Naive B cell (primary cell): ENCODE data around the gene CSPG4. TPM values are rescaled to one million over a fixed set of nuclear protein-coding genes. Genes with fewer than 3 reads are reported as not detected.
A peak's percentile ranks its signal among the peaks of the same experiment; 100 is the strongest.

ENCODE experiments used
- ATAC-seq, 2 donors: fragments of 150-1000 bp; cut with Tn5 transposase; 2 replicates each; pipeline ENCODE4 v1.10.0; 2021; ENCODE audit warnings: low read depth in 2 of 2, mild to moderate bottlenecking in 2 of 2, moderate library complexity in 2 of 2
- DNase-seq: peaks from one replicate; pipeline ENCODE4 v3.0.0; 2022
- H3K27ac Mint-ChIP-seq, 6 donors: one replicate each; pipeline ENCODE4 v1.8.0; 2020 to 2022; ENCODE audit warnings: mild to moderate bottlenecking in 6 of 6, mixed read lengths in 6 of 6, moderate library complexity in 5 of 6, inconsistent platforms in 2 of 6
- H3K27me3 Mint-ChIP-seq, 3 donors: one replicate each; pipeline ENCODE4 v1.8.0; 2021 to 2022; ENCODE audit warnings: mixed read lengths in 3 of 3, mild to moderate bottlenecking in 1 of 3
- H3K36me3 Mint-ChIP-seq, 2 donors: one replicate each; pipeline ENCODE4 v1.8.0; 2020 to 2022; ENCODE audit warnings: mixed read lengths in 2 of 2, inconsistent platforms in 1 of 2, mild to moderate bottlenecking in 1 of 2
- H3K4me1 Mint-ChIP-seq, 3 donors: one replicate each; pipeline ENCODE4 v1.8.0; 2020 to 2022; ENCODE audit warnings: mixed read lengths in 3 of 3, inconsistent platforms in 1 of 3, mild to moderate bottlenecking in 1 of 3, moderate library complexity in 1 of 3
- H3K4me3 Mint-ChIP-seq, 8 donors: one replicate each; pipeline ENCODE4 v1.8.0; 2020 to 2022; ENCODE audit warnings: mild to moderate bottlenecking in 8 of 8, mixed read lengths in 8 of 8, moderate library complexity in 8 of 8, inconsistent platforms in 2 of 8
- H3K9me3 Mint-ChIP-seq, 7 donors: one replicate each; pipeline ENCODE4 v1.8.0; 2020 to 2022; ENCODE audit warnings: mixed read lengths in 7 of 7, mild to moderate bottlenecking in 5 of 7, inconsistent platforms in 2 of 7, moderate library complexity in 1 of 7
- polyA plus RNA-seq, 6 donors: library from polyadenylated mRNA; unstranded; fragments of 300-500 nt; fragmentation: Illumina TruSeq; gene quantifications; one replicate each; pipeline ENCODE4 v1.2.3, GENCODE V29; 2021; ENCODE audit warnings: low read depth in 6 of 6

Gene CSPG4
- polyA plus RNA-seq, 6 donors from 2014 or later = 0.03 to 0.07 TPM; not detected in 4

DNA sequence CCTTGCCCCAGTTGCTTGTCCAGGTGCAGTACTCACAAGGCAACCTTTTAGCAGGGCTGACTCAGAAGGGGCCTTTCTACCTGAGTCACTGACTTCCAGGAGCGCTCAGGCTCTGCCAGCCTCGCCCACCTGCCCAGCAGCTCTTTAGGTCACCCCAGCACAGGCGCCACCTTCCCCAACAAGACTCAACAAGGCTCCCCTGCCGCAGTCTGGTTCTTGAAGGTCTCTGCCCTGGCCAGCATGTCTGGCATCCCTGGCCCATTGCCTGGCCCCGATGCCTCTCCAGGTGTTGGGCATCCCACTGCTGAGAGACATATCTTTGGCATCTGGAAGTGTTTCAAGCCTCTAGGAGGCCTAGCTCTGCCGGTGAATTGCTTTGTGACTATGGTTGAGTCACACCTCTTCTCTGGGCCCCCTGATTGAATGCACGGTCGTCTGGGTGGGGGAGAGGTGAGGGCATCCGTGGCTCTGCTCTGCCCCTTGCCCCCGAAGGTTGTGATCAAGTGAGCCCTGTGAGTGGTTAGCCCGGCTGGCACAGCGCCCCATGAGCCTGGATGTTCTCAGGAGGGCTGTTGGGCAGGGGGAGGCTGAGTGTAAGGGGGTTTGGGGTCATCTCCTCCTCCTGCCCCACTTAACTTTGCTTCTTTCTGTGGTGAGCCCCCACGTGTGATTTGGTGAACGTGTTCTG lies 43.3 kb downstream of the CSPG4 start:
- DNase-seq (no peak), ATAC-seq (no peak)
- no peak overlapping the region for H3K4me3 Mint-ChIP-seq
- H3K27me3 Mint-ChIP-seq = peaks cover 0 to 30% (median 8%) of the 10 kb centered on the region in 3 donors
- H3K27ac Mint-ChIP-seq = peak overlapping the region in 1 of 6 donors; percentile 69
- H3K9me3 Mint-ChIP-seq = no peaks in the 10 kb centered on the region
- H3K36me3 Mint-ChIP-seq = no peaks in the 10 kb centered on the region
- no peaks in the 10 kb centered on the region for H3K4me1 Mint-ChIP-seq

DNA sequence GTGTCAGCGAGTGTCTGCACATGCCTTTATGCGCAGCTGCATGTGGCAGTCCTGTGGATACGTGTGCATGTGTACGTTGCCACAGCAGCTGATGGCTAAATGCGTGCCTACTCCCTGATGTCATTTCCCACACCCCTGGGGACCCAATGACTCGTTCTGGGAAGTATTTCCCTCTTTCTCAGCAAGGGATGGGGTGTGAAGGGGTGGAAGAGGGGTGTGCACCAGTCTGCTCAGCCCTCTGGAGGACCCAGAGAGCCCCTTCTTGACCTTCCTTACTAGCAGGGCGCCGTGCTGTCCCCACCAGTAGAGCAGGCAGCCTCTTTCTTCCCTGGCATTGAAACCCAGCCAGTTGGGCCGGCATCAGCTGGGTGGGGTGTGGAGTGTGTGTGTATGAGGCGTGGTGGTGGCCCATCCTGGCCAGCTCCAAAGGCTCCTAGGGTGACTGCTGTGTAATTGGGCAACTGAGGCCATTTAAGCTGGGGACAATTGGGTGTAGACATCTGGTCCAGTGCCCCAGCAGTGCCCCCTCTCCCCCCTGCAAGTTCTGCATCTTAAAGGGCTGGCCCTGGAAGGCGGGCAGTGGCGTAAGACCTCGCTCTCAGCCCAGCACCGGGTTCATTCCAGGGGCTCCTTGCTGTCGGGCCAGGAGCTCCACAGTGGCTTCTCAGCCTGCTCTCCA lies 45.7 kb downstream of the CSPG4 start:
- no peaks in the 10 kb centered on the region for H3K9me3 Mint-ChIP-seq
- no peak for ATAC-seq
- no peak for DNase-seq

DNA sequence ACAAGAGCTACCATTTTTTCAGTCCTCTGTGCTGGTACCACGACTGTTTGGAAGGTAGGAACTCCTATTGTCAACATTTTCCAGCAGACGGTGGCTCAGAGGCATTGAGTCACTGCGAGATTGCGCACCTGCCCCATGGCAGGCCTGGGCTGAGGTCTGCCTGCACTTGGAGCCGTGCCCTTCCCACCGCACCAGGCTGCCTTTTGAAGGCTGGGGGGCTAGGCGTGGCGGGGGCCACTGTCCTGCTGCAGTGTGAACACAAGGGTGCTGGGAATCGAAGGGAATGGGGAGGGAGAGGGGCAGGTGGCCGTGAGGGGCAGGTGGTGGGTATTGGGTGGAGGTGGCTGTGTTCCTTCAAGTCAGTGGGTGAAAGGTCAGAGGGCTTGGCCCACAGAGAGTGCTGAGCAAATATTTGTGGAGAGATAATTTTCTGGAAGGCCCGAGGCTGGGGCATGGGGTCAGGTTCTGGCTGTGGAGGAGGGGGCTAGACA lies 48.7 kb downstream of the CSPG4 start:
- Mint-ChIP-seq H3K4me3 (peak overlapping the region in 1 of 8 donors; percentile 62), H3K36me3 (no peaks in the 10 kb centered on the region), H3K4me1 (no peaks in the 10 kb centered on the region), H3K27ac (peak overlapping the region in 2 of 6 donors; percentile 38 to 52), H3K27me3 (peaks cover 0 to 23% (median 8%) of the 10 kb centered on the region in 3 donors), H3K9me3 (no peaks in the 10 kb centered on the region)
- ATAC-seq = no peak
- DNase-seq = no peak

More for the DNA sequence above, 45.7 kb downstream of the CSPG4 start:
- Mint-ChIP-seq H3K4me1 (no peaks in the 10 kb centered on the region), H3K27me3 (peaks cover 0 to 30% (median 8%) of the 10 kb centered on the region in 3 donors), H3K4me3 (no peak overlapping the region), H3K27ac (no peak overlapping the region), H3K36me3 (no peaks in the 10 kb centered on the region)

DNA sequence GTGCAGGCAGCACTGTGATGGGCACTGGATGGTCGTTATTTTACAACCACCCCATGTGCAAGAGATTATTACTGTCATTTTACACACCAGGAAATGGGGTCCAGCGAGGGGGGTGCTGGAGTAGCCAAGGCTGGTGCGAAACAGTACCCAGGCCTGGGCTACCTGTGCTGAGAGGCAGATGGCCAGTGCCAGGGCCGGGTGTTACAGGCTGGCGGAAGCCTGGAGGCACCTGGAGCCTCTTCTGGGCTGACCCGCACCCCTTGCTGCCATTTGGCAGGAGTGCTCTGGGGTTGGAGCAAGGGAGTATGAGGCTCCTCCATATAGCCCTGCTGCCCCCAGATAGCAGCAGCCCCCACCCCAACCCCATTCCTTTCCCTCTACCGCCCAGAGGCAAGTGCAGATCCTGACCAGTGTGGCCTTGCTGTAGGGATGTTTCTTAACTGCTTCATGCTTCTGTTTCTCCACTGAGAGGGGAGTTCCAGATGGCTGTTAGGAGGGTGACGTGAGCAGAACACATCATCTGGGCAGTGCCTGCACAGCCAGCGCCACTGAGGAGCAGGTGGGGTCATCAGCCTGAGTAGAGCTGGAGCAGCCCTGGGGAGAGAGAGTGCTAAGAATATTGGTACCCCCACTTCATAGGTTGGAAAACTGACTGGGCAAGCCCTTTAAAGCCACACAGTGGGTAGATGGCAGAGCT lies 49.7 kb downstream of the CSPG4 start:
- Mint-ChIP-seq H3K4me3 (no peak overlapping the region), H3K4me1 (no peaks in the 10 kb centered on the region), H3K36me3 (no peaks in the 10 kb centered on the region), H3K9me3 (no peaks in the 10 kb centered on the region), H3K27me3 (peaks cover 0 to 23% (median 13%) of the 10 kb centered on the region in 3 donors), H3K27ac (no peak overlapping the region)
- no peak for ATAC-seq
- DNase-seq = no peak

DNA sequence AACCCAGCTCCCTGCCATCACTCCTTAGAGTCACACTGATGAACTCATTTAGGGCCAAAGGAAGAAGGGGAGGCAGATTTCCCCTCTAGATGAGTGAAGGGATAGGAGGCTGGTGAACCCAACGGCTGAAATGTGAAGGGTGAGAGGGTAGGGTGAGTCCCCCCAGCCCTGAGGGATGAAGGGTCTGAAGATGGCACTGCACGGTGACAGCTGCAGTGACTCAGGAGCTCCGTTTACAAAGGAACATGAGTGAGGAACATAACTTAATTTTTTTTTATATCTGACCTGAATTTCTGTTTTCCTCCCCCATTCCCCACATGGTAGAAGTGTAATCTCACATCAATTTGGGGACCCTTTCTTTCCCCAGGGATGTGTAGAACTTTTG lies 50.9 kb downstream of the CSPG4 start:
- Mint-ChIP-seq H3K9me3 (no peaks in the 10 kb centered on the region), H3K4me1 (no peaks in the 10 kb centered on the region), H3K4me3 (no peak overlapping the region), H3K27me3 (peaks cover 0 to 13% (median 12%) of the 10 kb centered on the region in 3 donors), H3K27ac (peak overlapping the region in 2 of 6 donors; percentile 2 to 39), H3K36me3 (no peaks in the 10 kb centered on the region)
- ATAC-seq (no peak), DNase-seq (no peak)

DNA sequence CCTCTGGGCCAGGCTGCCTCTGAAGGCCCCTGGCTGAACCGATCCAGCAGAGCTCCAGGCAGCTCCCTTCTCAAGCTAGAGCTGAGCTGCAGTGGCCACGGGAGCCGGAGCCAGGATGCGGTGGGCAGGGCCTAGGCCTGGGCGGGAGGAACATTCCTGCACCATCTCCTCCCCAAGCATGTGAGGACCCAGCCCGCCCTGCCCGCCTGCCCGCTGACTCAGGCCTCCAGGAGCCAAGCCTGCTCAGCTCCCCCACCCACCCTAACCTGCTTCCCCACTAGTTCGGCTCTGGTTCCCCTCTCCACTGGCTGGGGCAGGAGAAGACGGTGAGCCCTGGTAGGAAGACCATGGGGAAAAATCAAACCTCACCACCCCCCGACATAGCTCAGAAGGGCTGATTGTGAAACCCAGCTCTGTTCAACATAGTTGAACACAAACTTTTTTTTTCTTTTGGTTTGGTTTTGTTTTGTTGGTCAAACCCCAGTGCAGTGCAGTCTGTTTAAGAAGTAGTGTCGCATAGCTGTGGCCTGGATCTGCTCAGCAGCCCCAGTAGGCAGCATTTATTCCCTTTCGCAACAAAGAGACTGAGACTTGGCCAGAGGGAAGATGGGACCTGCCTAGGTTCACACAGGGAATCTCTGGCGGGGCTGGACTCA lies 51.4 kb downstream of the CSPG4 start:
- H3K36me3 Mint-ChIP-seq = no peaks in the 10 kb centered on the region
- peak overlapping the region in 1 of 6 donors; percentile 39 for H3K27ac Mint-ChIP-seq
- no peaks in the 10 kb centered on the region for H3K4me1 Mint-ChIP-seq
- no peak for ATAC-seq
- H3K27me3 Mint-ChIP-seq = peaks cover 0 to 13% (median 13%) of the 10 kb centered on the region in 3 donors
- DNase-seq = no peak
- no peaks in the 10 kb centered on the region for H3K9me3 Mint-ChIP-seq
- peak overlapping the region in 1 of 8 donors; percentile 21 for H3K4me3 Mint-ChIP-seq

DNA sequence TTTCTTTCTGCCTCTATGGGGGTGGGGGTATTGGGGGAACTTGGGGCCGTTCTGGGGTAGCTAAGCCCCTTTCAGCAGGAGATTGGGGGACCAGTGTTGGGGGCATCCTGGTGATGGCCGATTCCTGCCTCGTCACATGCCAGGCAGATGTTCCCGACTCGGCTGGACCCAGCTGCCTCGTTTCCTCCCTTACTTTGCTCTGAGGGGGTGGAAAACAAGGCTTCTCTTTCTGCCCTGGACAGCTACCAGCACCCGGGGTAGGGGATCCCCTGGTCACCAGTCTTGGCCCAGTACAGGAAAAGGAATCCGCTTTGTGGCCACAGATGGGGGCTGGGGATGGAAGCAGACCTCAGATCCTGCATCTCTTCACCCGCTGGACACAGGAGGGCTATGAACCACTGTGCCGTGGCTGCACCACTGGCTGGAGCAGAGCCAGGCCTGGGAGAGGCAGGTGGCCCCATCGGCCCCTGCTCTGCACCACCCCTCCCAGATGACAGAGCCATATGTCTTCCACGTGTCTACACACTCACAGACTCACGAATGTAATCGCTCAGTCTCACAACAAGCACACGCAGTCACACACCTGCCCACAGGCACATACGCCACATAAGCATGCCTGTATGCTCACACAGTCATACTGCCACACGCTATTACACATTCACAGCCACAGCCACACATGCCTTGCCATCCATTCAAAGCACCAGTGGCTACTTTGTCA lies 52.6 kb downstream of the CSPG4 start:
- Mint-ChIP-seq H3K4me3 (no peak overlapping the region), H3K36me3 (no peaks in the 10 kb centered on the region), H3K27ac (no peak overlapping the region), H3K9me3 (no peaks in the 10 kb centered on the region), H3K27me3 (peaks cover 0 to 9% (median 5%) of the 10 kb centered on the region in 3 donors), H3K4me1 (no peaks in the 10 kb centered on the region)
- ATAC-seq = no peak
- DNase-seq = no peak

DNA sequence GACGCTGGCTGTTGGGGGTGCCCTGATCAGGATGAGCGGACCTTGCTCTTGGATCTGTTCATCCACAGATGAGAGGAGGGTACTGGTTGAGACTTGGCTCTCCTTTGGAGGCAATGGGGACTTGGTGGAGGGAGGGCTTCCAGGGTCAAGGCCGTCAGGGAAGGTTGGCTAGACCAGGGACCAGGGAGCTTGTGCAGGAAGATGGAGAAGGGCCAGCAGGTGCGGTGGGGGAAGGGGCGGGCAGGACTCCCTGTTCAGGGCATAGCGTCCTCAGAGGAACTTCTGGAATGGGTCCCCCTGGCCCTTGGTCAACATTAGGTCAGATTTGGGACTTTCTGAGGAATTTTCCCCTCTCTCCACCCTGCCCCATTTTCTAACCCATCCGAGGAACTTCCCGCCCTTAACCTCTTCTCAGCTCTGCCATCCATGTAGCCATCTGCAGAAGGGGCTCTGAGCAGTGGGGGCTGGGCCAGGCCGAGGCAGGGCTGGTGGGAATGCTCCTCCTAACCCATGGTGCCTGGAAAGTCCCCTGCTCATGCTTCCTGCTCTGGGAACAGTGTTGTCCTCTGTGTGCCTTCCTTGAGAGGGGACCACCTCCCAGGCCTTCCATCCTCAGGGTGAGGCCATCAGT lies 53.4 kb downstream of the CSPG4 start:
- peaks cover 0 to 9% (median 5%) of the 10 kb centered on the region in 3 donors for H3K27me3 Mint-ChIP-seq
- H3K4me3 Mint-ChIP-seq = no peak overlapping the region
- H3K9me3 Mint-ChIP-seq = no peaks in the 10 kb centered on the region
- no peak for ATAC-seq
- DNase-seq = no peak
- H3K4me1 Mint-ChIP-seq = no peaks in the 10 kb centered on the region
- no peaks in the 10 kb centered on the region for H3K36me3 Mint-ChIP-seq
- H3K27ac Mint-ChIP-seq = no peak overlapping the region

DNA sequence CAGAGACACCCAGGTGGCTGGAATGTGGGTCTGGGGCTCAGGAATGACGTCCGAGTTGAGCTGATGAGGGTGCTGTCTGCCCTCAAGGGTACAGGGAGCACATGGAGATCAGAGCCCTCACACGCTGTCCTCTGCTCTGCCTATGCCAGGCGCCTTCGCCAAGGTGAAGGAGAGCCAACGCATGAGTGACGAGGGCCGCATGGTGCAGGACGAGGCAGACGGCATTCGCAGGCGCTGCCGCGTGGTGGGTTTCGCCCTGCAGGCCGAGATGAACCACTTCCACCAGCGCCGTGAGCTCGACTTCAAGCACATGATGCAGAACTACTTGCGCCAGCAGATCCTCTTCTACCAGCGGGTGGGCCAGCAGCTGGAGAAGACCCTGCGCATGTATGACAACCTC lies 55.8 kb downstream of the CSPG4 start:
- no peaks in the 10 kb centered on the region for H3K36me3 Mint-ChIP-seq
- no peaks in the 10 kb centered on the region for H3K9me3 Mint-ChIP-seq
- ATAC-seq (no peak), DNase-seq (no peak)
- H3K4me1 Mint-ChIP-seq = no peaks in the 10 kb centered on the region
- H3K27ac Mint-ChIP-seq = no peak overlapping the region
- peaks cover 0 to 20% (median 5%) of the 10 kb centered on the region in 3 donors for H3K27me3 Mint-ChIP-seq
- peak overlapping the region in 1 of 8 donors; percentile 29 for H3K4me3 Mint-ChIP-seq

DNA sequence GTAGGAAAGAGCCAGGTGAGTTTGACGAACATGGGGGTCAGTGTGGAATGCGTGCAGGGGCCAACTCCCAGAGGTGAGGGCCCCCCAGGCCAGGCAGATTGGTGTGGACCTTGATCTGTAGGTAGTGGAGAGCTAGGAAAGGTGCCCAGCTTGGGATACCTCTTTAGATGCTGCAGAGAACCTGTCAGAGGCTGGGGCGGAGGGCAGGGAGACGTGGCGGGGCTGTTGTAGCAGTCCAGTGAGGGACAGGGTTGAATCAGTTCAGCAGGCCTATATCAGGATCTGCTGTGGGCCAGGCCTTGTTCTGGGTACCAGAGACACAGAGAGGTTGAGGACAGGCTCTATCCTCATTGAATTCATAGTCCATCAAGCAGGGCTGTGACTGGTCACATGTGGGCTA lies 56.3 kb downstream of the CSPG4 start:
- no peak overlapping the region for H3K27ac Mint-ChIP-seq
- no peak overlapping the region for H3K4me3 Mint-ChIP-seq
- DNase-seq (no peak), ATAC-seq (no peak)
- peaks cover 0 to 20% (median 5%) of the 10 kb centered on the region in 3 donors for H3K27me3 Mint-ChIP-seq
- H3K4me1 Mint-ChIP-seq = no peaks in the 10 kb centered on the region
- H3K36me3 Mint-ChIP-seq = no peaks in the 10 kb centered on the region
- H3K9me3 Mint-ChIP-seq = no peaks in the 10 kb centered on the region

DNA sequence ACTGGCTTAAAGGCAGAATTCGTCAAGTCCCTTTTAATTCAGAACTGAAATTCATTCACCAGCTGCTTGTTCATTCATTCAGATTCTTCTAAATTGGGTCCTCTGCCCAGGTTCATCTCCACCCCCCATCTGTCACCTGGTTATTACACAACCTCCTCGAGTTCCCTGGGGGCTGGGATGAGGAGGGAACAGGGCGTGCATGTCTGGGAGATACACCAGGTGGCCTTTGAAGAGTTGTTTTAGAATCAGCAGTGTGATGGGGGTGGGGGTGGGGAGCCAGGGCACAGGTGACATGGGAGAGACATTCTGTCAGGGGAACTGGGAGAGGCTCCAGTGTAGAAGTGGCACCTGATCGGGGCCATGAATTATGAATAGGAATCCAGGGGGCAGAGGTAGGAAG lies 56.7 kb downstream of the CSPG4 start:
- Mint-ChIP-seq H3K36me3 (no peaks in the 10 kb centered on the region), H3K4me3 (no peak overlapping the region), H3K27ac (no peak overlapping the region), H3K27me3 (peaks cover 0 to 20% (median 5%) of the 10 kb centered on the region in 3 donors), H3K9me3 (no peaks in the 10 kb centered on the region), H3K4me1 (no peaks in the 10 kb centered on the region)
- ATAC-seq (no peak), DNase-seq (no peak)

DNA sequence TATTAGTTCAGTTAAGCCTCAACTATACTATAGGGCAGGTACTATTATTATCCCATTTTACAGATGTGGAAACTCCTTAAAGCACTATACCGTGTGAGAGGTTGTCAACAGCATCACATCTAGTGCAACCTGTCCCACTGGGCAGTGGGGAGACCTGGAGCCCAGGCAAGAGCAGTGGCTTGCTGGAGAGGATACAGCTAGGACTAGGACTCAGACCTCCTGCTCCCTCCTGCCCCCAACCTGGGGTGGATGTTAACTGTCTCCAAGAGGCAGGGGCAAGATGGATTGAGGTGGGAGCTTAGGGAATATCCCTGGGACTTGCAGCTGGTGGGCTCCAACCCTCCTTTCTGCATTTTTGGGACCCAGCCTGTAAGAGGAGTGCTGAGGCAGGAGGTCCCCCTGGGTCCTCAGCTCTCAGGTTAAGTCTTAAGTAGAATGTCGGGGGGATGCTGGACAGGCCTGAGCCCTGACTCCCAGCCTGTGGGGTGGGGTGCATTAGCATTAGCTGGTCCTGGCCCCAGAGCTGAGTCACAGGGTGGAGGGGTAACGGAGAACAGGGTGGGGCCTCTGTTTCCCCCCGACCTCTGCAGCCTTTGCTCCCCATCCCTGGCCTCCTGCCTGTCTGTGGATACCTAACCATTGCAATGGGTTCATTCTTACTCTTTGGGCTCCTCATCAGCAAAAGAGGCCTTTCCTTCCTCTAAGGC lies 58.3 kb downstream of the CSPG4 start:
- Mint-ChIP-seq H3K27me3 (peaks cover 0 to 26% (median 5%) of the 10 kb centered on the region in 3 donors), H3K27ac (no peak overlapping the region)

More for the DNA sequence above, 58.3 kb downstream of the CSPG4 start:
- H3K4me3 Mint-ChIP-seq = no peak overlapping the region
- H3K4me1 Mint-ChIP-seq = no peaks in the 10 kb centered on the region
- no peaks in the 10 kb centered on the region for H3K36me3 Mint-ChIP-seq
- DNase-seq = no peak
- no peaks in the 10 kb centered on the region for H3K9me3 Mint-ChIP-seq
- ATAC-seq = no peak
